Liver (tissue), 9 donors: Measurements from ENCODE around the gene ZNF710. TPM values are rescaled to one million over a fixed set of nuclear protein-coding genes. Genes with fewer than 3 reads are reported as not detected.

ENCODE experiments used
- DNase-seq: peaks from one replicate; pipeline ENCODE4 v3.0.0-alpha.2; 2017; ENCODE audit warnings: low spot score
- H3K27ac ChIP-seq, 2 donors: one replicate each; pipeline ENCODE4 v1.7.0; 2013; ENCODE audit warnings: inconsistent platforms in 2 of 2, low read length in 2 of 2, control low read depth in 1 of 2, low read depth in 1 of 2, mild to moderate bottlenecking in 1 of 2
- H3K27me3 ChIP-seq, 4 donors: one replicate each; pipeline versions ENCODE4 v1.6.1 to v1.7.0; 2013; ENCODE audit warnings: low read length in 3 of 4, inconsistent platforms in 1 of 4, mild to moderate bottlenecking in 1 of 4, moderate library complexity in 1 of 4; ENCODE audit not compliant: control insufficient read depth in 4 of 4, insufficient read depth in 4 of 4
- H3K36me3 ChIP-seq, 4 donors: one replicate each; pipeline versions ENCODE4 v1.6.1 to v1.7.0; 2013; ENCODE audit warnings: low read length in 3 of 4, mild to moderate bottlenecking in 3 of 4, low read depth in 1 of 4, moderate library complexity in 1 of 4; ENCODE audit not compliant: control insufficient read depth in 4 of 4, insufficient read depth in 3 of 4
- H3K4me1 ChIP-seq, 4 donors: one replicate each; pipeline versions ENCODE4 v1.6.1 to v1.7.0; 2013; ENCODE audit warnings: low read length in 3 of 4, mild to moderate bottlenecking in 3 of 4, moderate library complexity in 1 of 4; ENCODE audit not compliant: control insufficient read depth in 4 of 4, insufficient read depth in 4 of 4
- H3K4me3 ChIP-seq, 3 donors: one replicate each; pipeline versions ENCODE4 v1.6.1 to v1.7.0; 2013; ENCODE audit warnings: low read length in 3 of 3, control low read depth in 1 of 3, low read depth in 1 of 3, mild to moderate bottlenecking in 1 of 3
- H3K9ac ChIP-seq, 2 donors: one replicate each; pipeline ENCODE4 v1.7.0; 2013; ENCODE audit warnings: low read length in 2 of 2, mild to moderate bottlenecking in 2 of 2, moderate library complexity in 2 of 2, control low read depth in 1 of 2, low read depth in 1 of 2
- H3K9me3 ChIP-seq, 4 donors: one replicate each; pipeline versions ENCODE4 v1.6.1 to v1.7.0; 2013; ENCODE audit warnings: low read length in 3 of 4; ENCODE audit not compliant: control insufficient read depth in 4 of 4
- EGR1 ChIP-seq, 2 donors: IDR thresholded peaks; 2 replicates each; pipeline ENCODE4 v1.6.1; 2016 to 2018; ENCODE audit warnings: antibody characterized with exemption in 2 of 2, low read depth in 2 of 2
- FOXA1 ChIP-seq: IDR thresholded peaks from 2 replicates; pipeline ENCODE4 v1.6.1; 2016; ENCODE audit warnings: antibody characterized with exemption
- FOXA2 ChIP-seq: IDR thresholded peaks from 2 replicates; pipeline ENCODE4 v1.6.1; 2016; ENCODE audit warnings: antibody characterized with exemption
- GABPA ChIP-seq, 2 donors: IDR thresholded peaks in 1 of 2; conservative IDR thresholded peaks in 1 of 2; 2 replicates each; pipeline ENCODE4 v1.6.1; 2016; ENCODE audit warnings: antibody characterized with exemption in 2 of 2, mild to moderate bottlenecking in 1 of 2, moderate library complexity in 1 of 2
- HNF4A ChIP-seq, 2 donors: conservative IDR thresholded peaks; 2 replicates each; pipeline ENCODE4 v1.6.1; 2016; ENCODE audit warnings: antibody characterized with exemption in 2 of 2, mild to moderate bottlenecking in 2 of 2
- HNF4G ChIP-seq: IDR thresholded peaks from 2 replicates; pipeline ENCODE4 v1.6.1; 2016; ENCODE audit warnings: antibody characterized with exemption
- JUND ChIP-seq, 2 donors: IDR thresholded peaks; 2 replicates each; pipeline ENCODE4 v1.6.1; 2016; ENCODE audit warnings: antibody characterized with exemption in 2 of 2
- NR2F2 ChIP-seq: IDR thresholded peaks from 2 replicates; pipeline ENCODE4 v1.6.1; 2016; ENCODE audit warnings: antibody characterized with exemption
- RAD21 ChIP-seq, 2 donors: IDR thresholded peaks; 2 replicates each; pipeline ENCODE4 v1.6.1; 2016; ENCODE audit warnings: antibody characterized with exemption in 2 of 2, mild to moderate bottlenecking in 2 of 2
- RXRA ChIP-seq, 2 donors: IDR thresholded peaks; 2 replicates each; pipeline ENCODE4 v1.6.1; 2017 to 2018; ENCODE audit warnings: antibody characterized with exemption in 2 of 2, mild to moderate bottlenecking in 1 of 2
- SP1 ChIP-seq: IDR thresholded peaks from 2 replicates; pipeline ENCODE4 v1.6.1; 2018; ENCODE audit warnings: antibody characterized with exemption, mild to moderate bottlenecking
- YY1 ChIP-seq: IDR thresholded peaks from 2 replicates; pipeline ENCODE4 v1.6.1; 2016; ENCODE audit warnings: antibody characterized with exemption, mild to moderate bottlenecking
- WGBS: extraction: QIAGEN DNeasy Blood & Tissue Kit; methylation state at CpG from one replicate; pipeline ENCODE4 v1.1.7; 2013; 5-methylcytosine and 5-hydroxymethylcytosine counted together
- polyA plus RNA-seq, 2 donors: library from polyadenylated mRNA; stranded (reverse) in 1 of 2; unstranded in 1 of 2; fragments of 200-250 nt in 1 of 2; fragments of >200 nt in 1 of 2; fragmentation: Nextera tagmentation in 1 of 2; extraction: Ambion mirVana in 1 of 2; gene quantifications; one replicate each; pipeline versions ENCODE4 v1.2.1 to v1.2.3, GENCODE V29; 2013 to 2015
- total RNA-seq, 2 donors: library from RNA; depleted of rRNA; stranded (reverse); fragments of >200 nt; gene quantifications; one replicate each; pipeline ENCODE4 v1.2.3, GENCODE V29; 2014
- TF ChIP-seq, protein P1 (sequence below): fragments of 150-350 bp; IDR thresholded peaks from 2 replicates; pipeline ENCODE4 v1.5.1; 2017; ENCODE audit warnings: improper control_type of control experiment, low read depth, low read length; ENCODE audit not compliant: missing input control
- TF ChIP-seq, protein P2 (sequence below): IDR thresholded peaks from 2 replicates; pipeline ENCODE4 v1.6.1; 2016; ENCODE audit warnings: antibody characterized with exemption, mild to moderate bottlenecking
- TF ChIP-seq, protein P3 (sequence below): IDR thresholded peaks from 2 replicates; pipeline ENCODE4 v1.6.1; 2016; ENCODE audit warnings: antibody characterized with exemption
- TF ChIP-seq, protein P4 (sequence below): IDR thresholded peaks from 2 replicates; pipeline ENCODE4 v1.6.1; 2016; ENCODE audit warnings: antibody characterized with exemption
- donor health status: healthy.
- donor health status: healthy.
- donor health status: healthy.
- donor health status: healthy.
- donor health status: healthy.

The ZNF710 gene
- total and polyA plus RNA-seq, 4 donors, result 1.9 to 15.3 (median 5.4) TPM

DNA sequence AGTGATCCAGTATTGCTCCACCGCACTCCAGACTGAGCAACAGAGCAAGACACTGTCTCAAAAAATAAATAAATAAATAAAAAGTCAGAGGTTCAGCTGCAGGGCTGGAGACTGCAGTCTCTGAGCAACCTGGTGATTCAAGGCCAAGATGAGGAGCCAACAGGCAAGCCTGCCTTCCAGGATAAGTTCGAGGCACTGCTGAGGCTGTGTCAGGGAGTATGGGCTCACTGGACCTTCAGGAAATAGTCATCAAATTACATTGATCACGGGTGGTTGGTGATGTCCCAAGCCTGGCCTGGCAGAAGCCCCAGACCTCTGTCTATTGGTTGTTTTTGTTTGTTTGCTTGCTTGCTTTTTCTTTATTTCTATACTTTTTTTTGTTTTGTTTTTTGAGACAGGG lies 59.7 kb downstream of the ZNF710 start:
- Histone ChIP-seq H3K36me3 (no peaks in the 10 kb centered on the region), H3K9me3 (no peaks in the 10 kb centered on the region), H3K27me3 (no peaks in the 10 kb centered on the region), H3K9ac (no peak overlapping the region), H3K27ac (no peak overlapping the region), H3K4me1 (peaks cover 0 to 14% (median 3%) of the 10 kb centered on the region in 4 donors), H3K4me3 (no peak overlapping the region)
- DNase-seq, result no peak
- 65% methylated on average over 3 of the region's 3 CpGs for WGBS
- no peak for TF ChIP-seq HNF4A (conservative IDR thresholded peaks at IDR 0.05)
- TF ChIP-seq, protein P1, sequence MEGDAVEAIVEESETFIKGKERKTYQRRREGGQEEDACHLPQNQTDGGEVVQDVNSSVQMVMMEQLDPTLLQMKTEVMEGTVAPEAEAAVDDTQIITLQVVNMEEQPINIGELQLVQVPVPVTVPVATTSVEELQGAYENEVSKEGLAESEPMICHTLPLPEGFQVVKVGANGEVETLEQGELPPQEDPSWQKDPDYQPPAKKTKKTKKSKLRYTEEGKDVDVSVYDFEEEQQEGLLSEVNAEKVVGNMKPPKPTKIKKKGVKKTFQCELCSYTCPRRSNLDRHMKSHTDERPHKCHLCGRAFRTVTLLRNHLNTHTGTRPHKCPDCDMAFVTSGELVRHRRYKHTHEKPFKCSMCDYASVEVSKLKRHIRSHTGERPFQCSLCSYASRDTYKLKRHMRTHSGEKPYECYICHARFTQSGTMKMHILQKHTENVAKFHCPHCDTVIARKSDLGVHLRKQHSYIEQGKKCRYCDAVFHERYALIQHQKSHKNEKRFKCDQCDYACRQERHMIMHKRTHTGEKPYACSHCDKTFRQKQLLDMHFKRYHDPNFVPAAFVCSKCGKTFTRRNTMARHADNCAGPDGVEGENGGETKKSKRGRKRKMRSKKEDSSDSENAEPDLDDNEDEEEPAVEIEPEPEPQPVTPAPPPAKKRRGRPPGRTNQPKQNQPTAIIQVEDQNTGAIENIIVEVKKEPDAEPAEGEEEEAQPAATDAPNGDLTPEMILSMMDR, result no peak
- no peak for TF ChIP-seq FOXA2
- TF ChIP-seq HNF4G, result no peak
- no peak for TF ChIP-seq RXRA (IDR thresholded peaks at IDR 0.05)
- no peak for TF ChIP-seq JUND (IDR thresholded peaks at IDR 0.05)
- TF ChIP-seq, protein P2, sequence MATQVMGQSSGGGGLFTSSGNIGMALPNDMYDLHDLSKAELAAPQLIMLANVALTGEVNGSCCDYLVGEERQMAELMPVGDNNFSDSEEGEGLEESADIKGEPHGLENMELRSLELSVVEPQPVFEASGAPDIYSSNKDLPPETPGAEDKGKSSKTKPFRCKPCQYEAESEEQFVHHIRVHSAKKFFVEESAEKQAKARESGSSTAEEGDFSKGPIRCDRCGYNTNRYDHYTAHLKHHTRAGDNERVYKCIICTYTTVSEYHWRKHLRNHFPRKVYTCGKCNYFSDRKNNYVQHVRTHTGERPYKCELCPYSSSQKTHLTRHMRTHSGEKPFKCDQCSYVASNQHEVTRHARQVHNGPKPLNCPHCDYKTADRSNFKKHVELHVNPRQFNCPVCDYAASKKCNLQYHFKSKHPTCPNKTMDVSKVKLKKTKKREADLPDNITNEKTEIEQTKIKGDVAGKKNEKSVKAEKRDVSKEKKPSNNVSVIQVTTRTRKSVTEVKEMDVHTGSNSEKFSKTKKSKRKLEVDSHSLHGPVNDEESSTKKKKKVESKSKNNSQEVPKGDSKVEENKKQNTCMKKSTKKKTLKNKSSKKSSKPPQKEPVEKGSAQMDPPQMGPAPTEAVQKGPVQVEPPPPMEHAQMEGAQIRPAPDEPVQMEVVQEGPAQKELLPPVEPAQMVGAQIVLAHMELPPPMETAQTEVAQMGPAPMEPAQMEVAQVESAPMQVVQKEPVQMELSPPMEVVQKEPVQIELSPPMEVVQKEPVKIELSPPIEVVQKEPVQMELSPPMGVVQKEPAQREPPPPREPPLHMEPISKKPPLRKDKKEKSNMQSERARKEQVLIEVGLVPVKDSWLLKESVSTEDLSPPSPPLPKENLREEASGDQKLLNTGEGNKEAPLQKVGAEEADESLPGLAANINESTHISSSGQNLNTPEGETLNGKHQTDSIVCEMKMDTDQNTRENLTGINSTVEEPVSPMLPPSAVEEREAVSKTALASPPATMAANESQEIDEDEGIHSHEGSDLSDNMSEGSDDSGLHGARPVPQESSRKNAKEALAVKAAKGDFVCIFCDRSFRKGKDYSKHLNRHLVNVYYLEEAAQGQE, result no peak
- TF ChIP-seq SP1, result no peak
- no peak for TF ChIP-seq RAD21 (IDR thresholded peaks at IDR 0.05)
- no peak for TF ChIP-seq EGR1 (IDR thresholded peaks at IDR 0.05; ENCODE audit: low read depth in 2 of 2)
- TF ChIP-seq FOXA1, result no peak
- no peak for TF ChIP-seq YY1
- no peak for TF ChIP-seq GABPA (IDR thresholded peaks at IDR 0.05 in 1 of 2, conservative IDR thresholded peaks at IDR 0.05 in 1 of 2)

DNA sequence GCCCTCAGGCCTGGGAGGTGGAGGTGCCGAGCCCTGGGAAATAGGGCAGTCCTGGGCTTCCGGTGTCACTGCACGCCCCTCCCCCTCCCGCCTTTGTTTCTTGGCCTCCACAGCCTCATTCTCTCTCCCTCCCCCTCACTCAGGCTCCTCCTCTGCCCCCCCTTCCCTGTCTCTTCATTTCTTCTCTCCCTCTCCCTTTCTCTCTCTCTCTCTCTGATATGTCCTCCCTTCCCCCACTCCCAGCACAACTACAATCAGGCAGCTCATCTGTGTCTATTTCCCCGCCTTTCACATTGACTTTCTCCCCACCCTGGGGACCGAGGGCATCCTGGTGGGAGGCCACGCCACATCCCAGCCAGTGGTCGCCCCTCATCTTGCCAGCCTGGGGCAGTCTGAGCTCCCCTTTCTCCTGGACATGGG lies 60.9 kb downstream of the ZNF710 start:
- peaks cover 0 to 14% (median 3%) of the 10 kb centered on the region in 4 donors for H3K4me1 ChIP-seq
- H3K9ac ChIP-seq, result no peak overlapping the region

DNA sequence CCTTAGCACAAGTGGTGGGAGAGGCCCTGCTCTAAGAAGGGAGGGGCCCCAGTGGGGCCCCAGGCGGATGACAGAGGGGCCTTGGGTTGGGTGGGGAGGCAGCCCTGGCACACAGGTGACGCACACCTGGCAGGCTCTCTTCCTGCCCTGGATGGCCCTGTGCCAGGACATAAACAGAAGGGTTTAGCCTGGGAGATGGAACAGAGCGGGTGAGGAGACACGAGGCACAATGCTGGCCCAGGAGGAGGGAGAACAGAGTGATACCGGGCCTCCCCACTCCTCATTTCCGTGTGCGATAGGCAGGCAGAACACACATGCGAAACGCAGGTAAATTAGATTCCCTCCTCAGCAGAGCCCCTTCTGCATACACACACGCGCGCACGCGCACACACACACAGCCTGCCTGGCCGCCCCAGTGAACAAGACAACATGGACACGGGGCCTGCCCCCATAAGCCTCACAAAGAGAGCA lies 61.4 kb downstream of the ZNF710 start:
- 74% methylated on average over 16 of the region's 16 CpGs for WGBS
- no peak overlapping the region for H3K9ac ChIP-seq
- H3K27ac ChIP-seq, result peak overlapping the region; percentile 65 to 79
- H3K27me3 ChIP-seq, result no peaks in the 10 kb centered on the region
- no peak overlapping the region for H3K4me3 ChIP-seq
- DNase-seq, result no peak
- H3K9me3 ChIP-seq, result no peaks in the 10 kb centered on the region
- peaks cover 0 to 14% (median 3%) of the 10 kb centered on the region in 4 donors for H3K4me1 ChIP-seq
- peaks cover 0 to 2% (median 0%) of the 10 kb centered on the region in 4 donors for H3K36me3 ChIP-seq
- TF ChIP-seq, protein P2, result no peak
- TF ChIP-seq EGR1 (IDR thresholded peaks at IDR 0.05; ENCODE audit: low read depth in 2 of 2) (no peak), HNF4G (no peak), NR2F2 (no peak), RXRA (IDR thresholded peaks at IDR 0.05) (no peak), GABPA (IDR thresholded peaks at IDR 0.05 in 1 of 2, conservative IDR thresholded peaks at IDR 0.05 in 1 of 2) (no peak), HNF4A (conservative IDR thresholded peaks at IDR 0.05) (no peak), YY1 (no peak), FOXA2 (no peak), SP1 (no peak)
- TF ChIP-seq, protein P3, sequence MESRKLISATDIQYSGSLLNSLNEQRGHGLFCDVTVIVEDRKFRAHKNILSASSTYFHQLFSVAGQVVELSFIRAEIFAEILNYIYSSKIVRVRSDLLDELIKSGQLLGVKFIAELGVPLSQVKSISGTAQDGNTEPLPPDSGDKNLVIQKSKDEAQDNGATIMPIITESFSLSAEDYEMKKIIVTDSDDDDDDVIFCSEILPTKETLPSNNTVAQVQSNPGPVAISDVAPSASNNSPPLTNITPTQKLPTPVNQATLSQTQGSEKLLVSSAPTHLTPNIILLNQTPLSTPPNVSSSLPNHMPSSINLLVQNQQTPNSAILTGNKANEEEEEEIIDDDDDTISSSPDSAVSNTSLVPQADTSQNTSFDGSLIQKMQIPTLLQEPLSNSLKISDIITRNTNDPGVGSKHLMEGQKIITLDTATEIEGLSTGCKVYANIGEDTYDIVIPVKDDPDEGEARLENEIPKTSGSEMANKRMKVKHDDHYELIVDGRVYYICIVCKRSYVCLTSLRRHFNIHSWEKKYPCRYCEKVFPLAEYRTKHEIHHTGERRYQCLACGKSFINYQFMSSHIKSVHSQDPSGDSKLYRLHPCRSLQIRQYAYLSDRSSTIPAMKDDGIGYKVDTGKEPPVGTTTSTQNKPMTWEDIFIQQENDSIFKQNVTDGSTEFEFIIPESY, result no peak
- TF ChIP-seq, protein P4, sequence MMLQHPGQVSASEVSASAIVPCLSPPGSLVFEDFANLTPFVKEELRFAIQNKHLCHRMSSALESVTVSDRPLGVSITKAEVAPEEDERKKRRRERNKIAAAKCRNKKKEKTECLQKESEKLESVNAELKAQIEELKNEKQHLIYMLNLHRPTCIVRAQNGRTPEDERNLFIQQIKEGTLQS, result no peak

More for the DNA sequence above, 60.9 kb downstream of the ZNF710 start:
- H3K9me3 ChIP-seq, result no peaks in the 10 kb centered on the region
- WGBS, result 66% methylated on average over 8 of the region's 8 CpGs
- no peaks in the 10 kb centered on the region for H3K36me3 ChIP-seq
- peak overlapping the region in 1 of 2 donors; percentile 10 for H3K27ac ChIP-seq
- H3K4me3 ChIP-seq, result no peak overlapping the region
- TF ChIP-seq YY1 (no peak), HNF4A (conservative IDR thresholded peaks at IDR 0.05) (no peak)
- H3K27me3 ChIP-seq, result no peaks in the 10 kb centered on the region
- DNase-seq, result no peak
